ENCODE data around the gene CELF5.

Gene CELF5

GRCh38 chr19:3245050-3245449, 20.6 kb downstream of the CELF5 start:
- DNase-seq, result no peak

GRCh38 chr19:3248728-3249326, 24.4 kb downstream of the CELF5 start:
- DNase-seq, result no peak

- no peak for DNase-seq
These were observed 24.9 kb downstream of the CELF5 start for GRCh38 chr19:3249408-3249807.

GRCh38 chr19:3250675-3251074, 26.2 kb downstream of the CELF5 start:
- DNase-seq, result no peak

- DNase-seq, result no peak
These were observed 26.8 kb downstream of the CELF5 start for GRCh38 chr19:3251229-3251628.

GRCh38 chr19:3252650-3253049, 28.2 kb downstream of the CELF5 start:
- no peak for DNase-seq

GRCh38 chr19:3253270-3253669, 28.8 kb downstream of the CELF5 start:
- no peak for DNase-seq

- DNase-seq, result no peak
These were observed 30.1 kb downstream of the CELF5 start for GRCh38 chr19:3254520-3254919.

GRCh38 chr19:3257071-3257470, 32.6 kb downstream of the CELF5 start:
- DNase-seq, result no peak

GRCh38 chr19:3262362-3262761, 37.9 kb downstream of the CELF5 start:
- DNase-seq, result no peak

GRCh38 chr19:3263866-3264265, 39.4 kb downstream of the CELF5 start:
- no peak for DNase-seq

- DNase-seq, result no peak
These were observed 41.0 kb downstream of the CELF5 start for GRCh38 chr19:3265432-3265831.

GRCh38 chr19:3266092-3266693, 41.7 kb downstream of the CELF5 start:
- DNase-seq, result no peak

- peak; percentile 77 for DNase-seq
These were observed 42.5 kb downstream of the CELF5 start for GRCh38 chr19:3266792-3267514.

GRCh38 chr19:3268326-3268725, 43.9 kb downstream of the CELF5 start:
- DNase-seq, result no peak

GRCh38 chr19:3268763-3269162, 44.3 kb downstream of the CELF5 start:
- DNase-seq, result no peak

GRCh38 chr19:3269916-3270671, 45.6 kb downstream of the CELF5 start:
- peak; percentile 60 for DNase-seq

GRCh38 chr19:3270902-3271301, 46.4 kb downstream of the CELF5 start:
- peak; percentile 89 for DNase-seq

- no peak for DNase-seq
These were observed 48.0 kb downstream of the CELF5 start for GRCh38 chr19:3272401-3272931.

- DNase-seq, result no peak
These were observed 48.5 kb downstream of the CELF5 start for GRCh38 chr19:3272952-3273351.

GRCh38 chr19:3274245-3274941, 49.9 kb downstream of the CELF5 start:
- DNase-seq, result no peak

GRCh38 chr19:3274942-3275582, 50.6 kb downstream of the CELF5 start:
- DNase-seq, result peak; percentile 79
